T-helper 22 cell (primary cell): ENCODE results near the gene EYA3.
A peak's percentile ranks its signal among the peaks of the same experiment; 100 is the strongest.

Source experiments
- DNase-seq: peaks from one replicate; pipeline ENCODE4 v3.0.0-alpha.2; 2020; ENCODE audit warnings: low read depth

EYA3 gene

GRCh38 chr1:28070725-28071593, 17.5 kb downstream of the EYA3 start:
- DNase-seq: no peak

DNA sequence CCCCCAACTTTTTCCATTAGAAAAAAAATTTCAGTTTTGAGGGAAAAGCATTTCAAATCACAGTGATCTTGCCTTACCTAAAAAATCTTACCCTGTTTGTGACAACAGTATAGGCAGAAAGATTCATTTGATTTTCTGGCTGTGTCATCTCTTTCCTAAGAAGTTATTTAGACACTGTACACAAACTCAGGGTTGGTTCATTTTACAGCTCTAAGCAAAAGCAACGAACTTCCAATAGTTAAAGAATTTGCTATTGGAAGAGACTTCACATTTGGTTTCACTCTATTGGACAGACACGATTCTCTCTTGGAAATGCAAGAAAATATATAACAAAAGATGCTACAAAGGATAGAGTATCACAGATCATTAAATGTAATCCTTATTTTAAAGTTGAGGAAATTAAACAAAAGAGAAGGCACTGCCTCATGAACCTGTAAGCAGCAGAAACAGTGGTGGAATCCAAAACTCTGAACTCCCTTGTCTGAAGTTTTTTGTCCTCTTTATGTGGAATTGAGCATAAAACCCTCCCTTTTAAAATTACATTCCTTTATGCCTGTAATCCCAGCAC, 20.8 kb downstream of the EYA3 start:
- no peak for DNase-seq

- DNase-seq: no peak
Observed at GRCh38 chr1:28066393-28067154, 21.8 kb downstream of the EYA3 start.

DNA sequence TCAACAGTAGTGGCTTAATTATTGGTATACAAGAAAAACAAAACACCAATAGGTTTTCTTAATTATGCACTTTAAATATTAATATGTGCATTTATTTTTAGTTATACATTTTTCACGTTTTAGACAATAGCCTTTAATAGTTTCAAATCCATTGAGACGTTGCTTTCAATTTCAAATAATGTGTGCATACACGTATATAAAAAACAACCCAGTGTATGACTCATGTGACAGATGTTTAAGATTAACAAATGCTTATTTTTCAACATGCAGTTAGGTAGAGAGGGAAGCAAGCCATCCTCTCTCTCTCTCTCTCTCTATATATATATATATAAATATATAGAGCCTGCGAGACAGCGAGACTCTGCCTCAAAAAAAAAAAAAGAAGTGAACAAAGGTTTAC, 24.3 kb downstream of the EYA3 start:
- no peak for DNase-seq

- no peak for DNase-seq
Observed at GRCh38 chr1:28062806-28063205, 25.6 kb downstream of the EYA3 start.

GRCh38 chr1:28058971-28059878, 29.2 kb downstream of the EYA3 start:
- DNase-seq: no peak

GRCh38 chr1:28058168-28058567, 30.2 kb downstream of the EYA3 start:
- no peak for DNase-seq

- DNase-seq: peak; percentile 26
Observed at GRCh38 chr1:28056129-28056925, 32.1 kb downstream of the EYA3 start.

GRCh38 chr1:28050776-28051175, 37.6 kb downstream of the EYA3 start:
- no peak for DNase-seq

- no peak for DNase-seq
Observed at GRCh38 chr1:28046716-28047115, 41.7 kb downstream of the EYA3 start.

- DNase-seq: no peak
Observed at GRCh38 chr1:28045777-28046176, 42.6 kb downstream of the EYA3 start.

- no peak for DNase-seq
Observed at GRCh38 chr1:28044399-28044798, 44.0 kb downstream of the EYA3 start.

DNA sequence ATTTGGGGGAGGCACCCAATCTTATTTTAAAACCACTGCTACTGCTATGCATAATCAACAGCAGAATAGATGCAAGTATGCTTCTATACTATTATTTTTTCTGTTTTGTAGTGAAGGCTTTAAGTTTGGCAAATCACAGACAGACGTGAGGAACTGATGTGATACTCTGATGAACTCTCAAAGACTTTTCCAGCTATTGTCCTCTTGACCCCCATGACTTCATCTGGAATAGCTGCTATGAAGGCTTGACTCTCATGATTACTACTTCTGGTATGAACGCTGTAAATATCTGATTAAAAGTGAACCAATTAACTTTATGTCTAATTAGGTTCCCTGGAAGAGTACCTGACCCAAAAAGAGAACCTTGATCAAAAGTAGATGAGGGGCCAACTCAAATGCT, 49.1 kb downstream of the EYA3 start:
- no peak for DNase-seq

DNA sequence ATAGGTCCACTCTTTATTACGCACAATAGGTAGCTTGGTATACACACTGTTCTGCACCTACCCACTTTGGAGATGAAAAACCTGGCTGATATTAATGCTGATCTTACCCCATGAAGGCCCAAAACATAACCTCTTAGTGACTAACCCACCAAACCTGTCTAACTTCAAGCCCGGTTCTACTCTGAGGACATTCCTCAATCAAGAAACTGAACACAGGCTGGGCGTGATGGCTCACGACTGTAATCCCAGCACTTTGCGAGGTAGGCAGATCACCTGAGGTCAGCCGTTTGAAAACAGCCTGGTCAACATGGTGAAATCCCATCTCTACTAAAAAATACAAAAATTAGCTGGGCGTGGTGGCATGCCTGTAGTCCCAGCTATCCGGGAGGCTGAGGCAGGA, 50.5 kb downstream of the EYA3 start:
- no peak for DNase-seq

- no peak for DNase-seq
Observed at GRCh38 chr1:28037206-28037605, 51.2 kb downstream of the EYA3 start.

GRCh38 chr1:28036431-28036830, 52.0 kb downstream of the EYA3 start:
- no peak for DNase-seq

DNA sequence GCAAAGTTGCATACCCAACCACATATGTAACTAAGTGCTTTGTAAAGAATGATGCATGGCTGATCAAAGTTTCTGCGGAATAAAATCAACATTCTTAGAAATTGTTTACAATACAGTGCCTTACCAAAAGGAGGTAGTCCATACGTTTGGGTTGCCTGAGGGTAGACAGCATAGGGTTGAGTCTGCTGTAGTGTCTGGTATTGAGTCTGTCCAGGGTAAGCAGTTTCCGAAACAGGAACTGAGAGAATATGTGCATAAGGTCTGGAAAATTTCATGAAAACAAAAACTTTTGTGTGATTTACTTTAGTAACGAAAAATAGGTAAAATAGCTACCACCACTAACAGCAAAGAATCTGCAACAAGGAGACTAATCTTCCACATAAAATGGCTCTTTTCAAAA, 53.0 kb downstream of the EYA3 start:
- DNase-seq: no peak

- DNase-seq: no peak
Observed at GRCh38 chr1:28032281-28032680, 56.1 kb downstream of the EYA3 start.

DNA sequence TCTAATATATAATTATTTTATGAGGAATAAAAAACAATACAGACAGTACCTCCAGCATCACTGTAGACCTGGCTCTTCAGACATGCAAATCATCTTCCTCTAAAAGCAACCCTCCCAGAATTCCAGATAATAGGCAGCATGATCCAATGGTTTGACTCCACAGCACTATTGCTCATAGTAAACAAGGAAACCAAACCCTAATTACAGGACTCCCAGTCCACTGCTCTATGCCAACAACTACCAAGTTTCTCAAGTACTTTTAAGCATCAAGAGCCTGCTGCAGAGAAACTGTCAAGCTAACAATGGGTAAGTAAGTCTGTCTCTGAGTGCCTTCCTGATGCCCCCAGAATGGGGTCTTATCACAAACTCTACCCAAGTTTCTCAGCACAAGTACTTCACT, 57.2 kb downstream of the EYA3 start:
- no peak for DNase-seq

- no peak for DNase-seq
Observed at GRCh38 chr1:28028873-28029654, 59.3 kb downstream of the EYA3 start.
